ENCODE data around the gene CLRN3.

Gene CLRN3

GRCh38 chr10:127892743-127893142 is at the start of gene CLRN3:
CLRN3 (minus strand) TSS chr10:127892941; CDS start chr10:127892784, 157 bp downstream.
- in situ Hi-C loops (cut with HindIII; ENCODE audit: low sequenced_read_pairs) = no loop called here

GRCh38 chr10:127940866-127941640 is 48.3 kb upstream of the CLRN3 start:
- in situ Hi-C loops (cut with HindIII; ENCODE audit: low sequenced_read_pairs) = no loop called here

GRCh38 chr10:127939786-127940330 is 47.1 kb upstream of the CLRN3 start:
- in situ Hi-C loops (cut with HindIII; ENCODE audit: low sequenced_read_pairs) = no loop called here

GRCh38 chr10:127937915-127938463 is 45.2 kb upstream of the CLRN3 start:
- in situ Hi-C loops (cut with HindIII; ENCODE audit: low sequenced_read_pairs) = no loop called here

GRCh38 chr10:127937069-127937468 is 44.3 kb upstream of the CLRN3 start:
- in situ Hi-C loops (cut with HindIII; ENCODE audit: low sequenced_read_pairs) = no loop called here

GRCh38 chr10:127935071-127935561 is 42.4 kb upstream of the CLRN3 start:
- in situ Hi-C loops (cut with HindIII; ENCODE audit: low sequenced_read_pairs) = no loop called here

GRCh38 chr10:127934383-127934782 is 41.6 kb upstream of the CLRN3 start:
- in situ Hi-C loops (cut with HindIII; ENCODE audit: low sequenced_read_pairs) = no loop called here

- in situ Hi-C loops (cut with HindIII; ENCODE audit: low sequenced_read_pairs) = no loop called here
These were observed 40.5 kb upstream of the CLRN3 start for GRCh38 chr10:127933271-127933670.

- in situ Hi-C loops (cut with HindIII; ENCODE audit: low sequenced_read_pairs) = no loop called here
These were observed 40.0 kb upstream of the CLRN3 start for GRCh38 chr10:127932521-127933270.

GRCh38 chr10:127928021-127928806 is 35.5 kb upstream of the CLRN3 start:
- in situ Hi-C loops (cut with HindIII; ENCODE audit: low sequenced_read_pairs) = no loop called here

GRCh38 chr10:127926455-127926854 is 33.7 kb upstream of the CLRN3 start:
- in situ Hi-C loops (cut with HindIII; ENCODE audit: low sequenced_read_pairs) = no loop called here

- in situ Hi-C loops (cut with HindIII; ENCODE audit: low sequenced_read_pairs) = no loop called here
These were observed 32.9 kb upstream of the CLRN3 start for GRCh38 chr10:127925471-127926207.

- in situ Hi-C loops (cut with HindIII; ENCODE audit: low sequenced_read_pairs) = loop anchor here (5.0 kb wide), 1 partner anchor 54 kb away; no protein-coding TSS in a partner anchor
These were observed 30.9 kb upstream of the CLRN3 start for GRCh38 chr10:127923646-127924045.

GRCh38 chr10:127922675-127923366 is 30.1 kb upstream of the CLRN3 start:
- in situ Hi-C loops (cut with HindIII; ENCODE audit: low sequenced_read_pairs) = loop anchor here (5.0 kb wide), 1 partner anchor 54 kb away; no protein-coding TSS in a partner anchor

GRCh38 chr10:127922206-127922605 is 29.5 kb upstream of the CLRN3 start:
- in situ Hi-C loops (cut with HindIII; ENCODE audit: low sequenced_read_pairs) = loop anchor here (5.0 kb wide), 1 partner anchor 55 kb away; no protein-coding TSS in a partner anchor

- in situ Hi-C loops (cut with HindIII; ENCODE audit: low sequenced_read_pairs) = loop anchor here (5.0 kb wide), 1 partner anchor 56 kb away; no protein-coding TSS in a partner anchor
These were observed 29.0 kb upstream of the CLRN3 start for GRCh38 chr10:127921753-127922145.

- in situ Hi-C loops (cut with HindIII; ENCODE audit: low sequenced_read_pairs) = loop anchor here (5.0 kb wide), 1 partner anchor 56 kb away; no protein-coding TSS in a partner anchor
These were observed 28.5 kb upstream of the CLRN3 start for GRCh38 chr10:127921075-127921752.

Measured in endothelial cell of hepatic sinusoid (primary cell).